ENCODE results near the gene EIF3B. TPM values are rescaled to one million over a fixed set of nuclear protein-coding genes. Genes with fewer than 3 reads are reported as not detected.

Gene EIF3B
- total and polyA plus RNA-seq, 9 of the 15 experiments (the other 6 are each of a cell fraction or from before 2014, with no cell fraction given): 25.9 to 494 (median 357) TPM

GRCh38 chr7:2399848-2400587, 45.4 kb downstream of the EIF3B start (continued):
- TF ChIP-seq MCM3 (IDR thresholded peaks at IDR 0.05) (no peak), EZH2 (IDR thresholded peaks at IDR 0.05; ENCODE audit: borderline replicate concordance, low read depth, low read length) (no peak), C11orf30 (IDR thresholded peaks at IDR 0.05; ENCODE audit: low read depth) (no peak), TFAP4 (CRISPR knock-in tag; IDR thresholded peaks at IDR 0.05; ENCODE audit: borderline replicate concordance) (peak; percentile 44; the same call in 1 of the 2 replicates), PREB (CRISPR knock-in tag; IDR thresholded peaks at IDR 0.05) (no peak), ZNF224 (CRISPR knock-in tag; IDR thresholded peaks at IDR 0.05) (no peak), PPARD (CRISPR knock-in tag; IDR thresholded peaks at IDR 0.05) (no peak), PATZ1 (CRISPR knock-in tag; IDR thresholded peaks at IDR 0.05; ENCODE audit: borderline replicate concordance) (no peak), KDM2B (CRISPR knock-in tag; IDR thresholded peaks at IDR 0.05) (no peak), STAT5A (IDR thresholded peaks at IDR 0.05; ENCODE audit: borderline replicate concordance, low read length) (no peak), STAT5B (CRISPR knock-in tag; IDR thresholded peaks at IDR 0.05) (no peak), SP1 (CRISPR knock-in tag; IDR thresholded peaks at IDR 0.05) (no peak; the same call in 1 of the 2 replicates), MLLT1 (IDR thresholded peaks at IDR 0.05) (peak; percentile 38 to 73; a peak in 2 of 4 replicates), PHB2 (IDR thresholded peaks at IDR 0.05; ENCODE audit: low read depth) (no peak), ADNP (tag; IDR thresholded peaks at IDR 0.05) (no peak; the same call in 1 of the 2 replicates), RUNX1 (IDR thresholded peaks at IDR 0.05; ENCODE audit: low read depth) (no peak), NFIC (IDR thresholded peaks at IDR 0.05) (peak; percentile 95), ZNF766 (CRISPR knock-in tag; conservative IDR thresholded peaks at IDR 0.05) (peak; percentile 62), YY1 (IDR thresholded peaks at IDR 0.05; ENCODE audit: borderline replicate concordance in 1 of 3, control insufficient read depth in 1 of 3, extremely low read depth in 1 of 3, insufficient read depth in 3 of 3, insufficient read length in 1 of 3, insufficient replicate concordance in 2 of 3, low read depth in 1 of 3, low read length in 2 of 3) (peak in 1 of 3 experiments; percentile 45), FOXK1 (CRISPR knock-in tag; IDR thresholded peaks at IDR 0.05; ENCODE audit: borderline replicate concordance) (no peak), HDAC3 (IDR thresholded peaks at IDR 0.05; ENCODE audit: borderline replicate concordance, partially characterized antibody) (no peak)

Measured in K562 (cell line).